GM18873 (cell line): Measurements from ENCODE around the gene RSU1.

ENCODE experiments used
- ATAC-seq: cut with Tn5 transposase; IDR thresholded peaks from one replicate; pipeline ENCODE4 v1.9.1; 2021; ENCODE audit warnings: mild to moderate bottlenecking, moderate library complexity, moderate number of reproducible peaks; ENCODE audit not compliant: unreplicated experiment, low FRiP score

The RSU1 gene

DNA sequence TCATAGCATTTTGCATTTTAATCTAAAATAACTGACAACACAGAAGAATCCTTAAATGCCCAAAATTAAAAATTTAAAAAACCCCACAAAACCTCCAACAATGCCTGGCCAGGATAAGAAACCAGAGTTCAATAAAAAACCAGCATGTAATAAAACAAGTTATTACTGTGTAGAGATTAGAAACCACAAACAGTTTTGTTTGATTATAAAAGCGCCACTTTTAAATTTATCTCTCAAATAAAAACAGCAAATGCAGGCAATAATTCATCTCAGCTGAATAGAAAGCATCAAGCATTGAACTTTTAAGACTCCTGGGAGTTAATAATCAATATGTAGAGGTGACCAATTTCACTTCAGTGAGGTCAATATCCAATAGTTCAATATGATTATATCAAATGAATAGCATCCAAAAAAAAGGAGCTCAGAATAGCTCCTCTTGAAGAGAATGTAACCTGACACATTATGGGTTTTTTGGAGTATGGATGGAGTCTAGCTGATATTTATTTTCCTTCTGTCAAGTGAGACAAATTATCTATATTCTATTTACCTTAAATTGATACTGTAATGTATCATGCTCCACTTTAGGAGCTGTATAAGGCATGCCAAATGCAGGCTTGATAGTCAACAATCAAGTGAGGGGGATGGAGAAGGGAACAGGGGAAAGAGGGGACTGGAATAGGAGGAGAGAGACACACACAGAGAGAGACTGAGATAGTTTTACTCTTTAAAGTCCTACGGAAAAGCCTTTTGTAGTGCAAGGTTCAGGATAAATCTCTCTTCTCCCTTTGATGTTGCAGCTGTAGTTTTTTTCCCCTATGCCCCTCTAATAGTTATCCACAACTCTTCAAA, 130.9 kb downstream of the RSU1 start:
- ATAC-seq = no peak

DNA sequence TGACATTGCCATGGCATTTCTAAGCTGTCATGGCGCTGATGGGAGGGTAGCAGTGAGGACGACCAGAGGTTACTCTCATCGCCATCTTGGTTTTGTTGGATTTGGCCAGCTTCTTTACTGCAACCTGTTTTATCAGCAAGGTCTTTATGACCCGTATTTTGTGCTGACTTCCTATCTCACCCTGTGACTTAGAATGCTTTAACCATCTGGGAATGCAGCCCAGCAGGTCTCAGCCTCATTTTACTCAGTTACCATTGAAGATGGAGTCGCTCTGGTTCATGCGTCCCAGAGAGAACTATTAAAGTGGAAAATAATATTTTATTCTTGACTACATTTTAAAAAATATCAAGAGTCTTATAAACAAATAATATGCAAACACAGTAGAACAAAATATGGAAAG, 131.7 kb downstream of the RSU1 start:
- no peak for ATAC-seq

DNA sequence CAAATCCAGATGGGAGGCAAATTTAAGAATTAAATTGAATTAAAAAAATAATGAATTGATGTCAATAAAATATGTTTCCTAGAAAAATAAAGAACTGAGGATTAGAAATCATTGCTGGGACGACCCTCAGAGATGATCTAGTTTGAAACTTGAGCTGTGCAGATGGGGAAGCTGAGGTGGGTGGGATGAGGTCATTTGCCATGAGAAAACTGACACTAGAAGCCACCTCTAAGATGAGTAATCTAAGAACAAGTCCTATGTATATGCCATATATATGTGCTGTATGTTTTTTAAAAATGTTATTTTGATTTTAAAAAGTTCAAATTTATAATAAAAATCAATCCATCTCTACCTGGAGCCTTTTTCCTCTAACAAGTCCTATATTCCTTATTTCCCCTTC, 135.7 kb downstream of the RSU1 start:
- no peak for ATAC-seq

DNA sequence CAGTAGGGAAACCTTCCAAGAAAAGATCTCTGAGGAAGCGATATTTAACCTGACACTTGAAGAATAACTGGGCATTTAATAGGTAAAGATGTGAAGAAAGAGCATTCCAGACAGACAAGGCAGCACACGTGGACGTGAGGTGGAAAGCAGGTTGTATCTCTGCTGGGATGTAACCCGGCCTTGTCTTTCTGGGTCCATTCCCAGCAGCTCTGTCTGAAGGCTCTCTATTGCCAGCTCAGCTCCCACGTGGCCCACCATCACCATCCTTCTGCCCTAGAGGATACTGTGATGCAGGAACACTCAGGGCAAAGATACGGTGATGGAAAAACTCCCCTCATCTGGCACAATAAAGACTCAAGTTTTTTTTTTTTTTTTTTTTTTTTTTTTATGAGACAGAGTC, 137.7 kb downstream of the RSU1 start:
- no peak for ATAC-seq

DNA sequence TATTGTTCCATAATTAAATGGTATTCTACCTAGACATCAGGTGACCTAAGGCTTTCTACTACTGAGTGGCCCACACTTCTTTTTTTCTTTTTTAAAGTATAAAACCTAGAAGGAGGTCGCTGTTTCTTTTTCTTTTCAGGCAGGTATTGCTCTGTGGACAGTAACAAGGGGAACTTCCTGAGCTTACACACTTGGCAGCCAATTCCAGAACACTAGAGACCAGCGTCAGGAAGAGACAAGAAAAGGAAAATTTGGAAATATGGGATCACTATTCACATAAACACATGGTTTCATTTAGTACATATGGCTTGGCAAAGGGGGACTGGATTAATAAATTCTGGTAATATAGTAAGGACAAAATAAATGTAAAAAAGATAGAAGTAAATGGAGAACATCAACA, 141.9 kb downstream of the RSU1 start:
- ATAC-seq = no peak

DNA sequence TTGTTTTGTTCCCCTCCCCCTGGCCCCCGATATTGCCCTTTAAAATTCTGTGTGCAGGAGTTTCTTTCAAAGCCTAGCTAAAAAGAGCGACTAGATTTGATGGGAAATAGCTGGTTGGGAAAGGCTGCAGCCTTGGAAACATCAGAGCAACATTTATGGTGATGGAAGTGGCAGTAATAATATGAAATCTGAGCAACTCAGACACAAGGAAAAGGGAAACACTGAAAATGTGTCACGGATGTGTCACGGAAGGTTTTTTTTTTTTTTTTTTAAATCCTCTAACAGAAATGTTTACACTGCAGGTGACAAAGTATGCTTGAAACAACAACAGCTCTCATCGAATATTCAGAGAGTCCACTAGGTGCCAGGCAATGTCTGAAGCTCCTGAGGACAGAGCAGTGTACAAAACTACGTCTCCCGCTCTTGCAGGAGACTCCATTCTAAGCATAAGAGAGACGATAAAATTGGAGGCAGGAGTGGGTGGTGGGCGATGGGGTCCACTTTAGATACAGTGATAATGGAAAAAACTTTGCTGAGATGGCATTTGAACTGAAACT, 143.0 kb downstream of the RSU1 start:
- ATAC-seq = no peak

DNA sequence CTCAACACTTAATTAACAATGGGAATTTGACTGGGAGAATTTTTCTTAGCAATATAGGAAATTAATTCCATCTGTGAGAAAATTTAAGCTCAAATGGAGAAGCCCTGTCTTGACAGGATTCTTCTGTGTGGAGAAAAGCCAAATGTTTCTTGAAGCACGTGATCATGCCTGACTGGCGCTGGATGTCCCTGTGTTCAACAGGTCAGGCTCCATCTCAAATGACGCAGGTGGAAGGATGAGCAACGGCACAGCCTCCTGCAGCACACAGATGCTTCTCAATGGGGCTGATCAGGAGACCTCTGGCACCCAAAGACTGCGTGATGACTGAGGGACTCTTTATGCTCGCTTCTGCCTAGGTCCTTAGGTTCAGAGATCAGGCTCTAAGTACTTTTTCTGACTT, 143.8 kb downstream of the RSU1 start:
- no peak for ATAC-seq

DNA sequence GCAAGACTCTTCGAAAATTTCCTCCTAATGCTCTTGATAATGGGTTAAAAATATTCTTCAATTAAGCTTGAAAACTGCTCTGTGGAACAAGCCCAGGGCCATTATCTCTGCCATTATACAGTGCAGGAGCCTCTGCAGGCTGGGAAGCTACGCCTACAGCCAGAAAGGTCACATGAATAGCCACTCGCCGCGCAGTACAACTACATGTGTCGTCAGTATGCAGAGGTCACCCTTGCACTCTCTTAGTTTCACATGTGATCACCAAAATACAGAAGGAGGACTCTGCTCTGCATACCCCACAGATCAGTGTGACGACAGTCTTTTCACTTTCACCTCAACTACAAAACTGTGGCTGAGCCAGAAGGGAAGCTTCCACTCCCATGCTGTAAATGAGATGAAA, 153.8 kb downstream of the RSU1 start:
- no peak for ATAC-seq

DNA sequence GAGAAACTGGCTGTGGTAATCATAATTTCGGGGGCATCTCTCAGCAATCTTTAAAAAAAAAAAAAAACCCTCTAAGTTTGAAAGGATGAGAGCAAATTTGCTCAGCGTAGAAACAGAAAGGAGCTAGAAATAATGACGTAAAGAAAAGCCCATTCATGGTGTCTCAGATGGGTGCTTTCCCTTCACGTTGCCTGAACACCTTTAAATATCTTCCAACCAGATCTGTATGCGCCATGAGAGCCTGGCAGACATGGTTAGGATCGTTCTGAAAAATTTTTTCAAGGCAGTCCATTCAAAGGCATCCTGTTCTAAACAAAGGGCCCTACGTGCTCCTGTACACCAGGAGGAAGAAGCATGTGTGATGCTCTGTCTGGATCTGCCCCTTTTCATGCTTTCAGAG, 154.3 kb downstream of the RSU1 start:
- ATAC-seq = no peak

DNA sequence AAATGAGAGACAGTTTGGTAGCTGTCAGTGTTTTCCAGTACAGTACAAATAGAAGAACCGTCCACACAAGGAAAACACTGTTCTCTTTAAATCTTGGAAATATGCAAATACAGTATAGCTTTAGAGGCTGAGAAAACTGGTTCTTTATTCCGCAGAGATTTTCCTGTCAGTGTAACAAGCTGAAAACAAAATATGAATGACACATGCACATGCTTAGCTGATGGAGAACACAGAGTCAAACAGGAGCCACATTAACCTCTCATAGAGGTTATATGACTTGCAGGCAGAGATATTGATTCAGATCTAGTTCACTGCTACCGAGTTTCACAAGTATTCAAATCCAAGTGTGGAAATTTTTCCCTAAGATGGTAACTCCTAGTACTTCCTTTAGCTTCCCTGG, 160.3 kb downstream of the RSU1 start:
- ATAC-seq = no peak

DNA sequence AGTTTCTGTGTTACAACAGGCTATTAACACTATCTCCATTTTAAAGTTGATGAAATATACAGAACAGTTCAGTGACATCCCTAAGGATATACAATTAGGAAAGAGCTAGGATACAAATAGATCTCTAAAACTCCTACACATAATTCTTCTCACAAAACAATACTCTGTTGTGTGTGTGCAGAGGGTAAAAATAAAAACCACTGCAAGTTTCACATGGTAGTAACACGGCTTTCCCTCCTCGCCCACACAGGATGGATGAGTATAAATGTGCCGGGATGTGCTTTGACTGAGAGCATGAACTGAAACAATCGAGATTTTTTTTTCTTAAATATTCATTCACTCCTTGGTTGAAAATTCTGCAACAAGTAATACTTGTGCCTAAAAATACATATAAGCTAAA, 164.0 kb downstream of the RSU1 start:
- ATAC-seq = no peak

DNA sequence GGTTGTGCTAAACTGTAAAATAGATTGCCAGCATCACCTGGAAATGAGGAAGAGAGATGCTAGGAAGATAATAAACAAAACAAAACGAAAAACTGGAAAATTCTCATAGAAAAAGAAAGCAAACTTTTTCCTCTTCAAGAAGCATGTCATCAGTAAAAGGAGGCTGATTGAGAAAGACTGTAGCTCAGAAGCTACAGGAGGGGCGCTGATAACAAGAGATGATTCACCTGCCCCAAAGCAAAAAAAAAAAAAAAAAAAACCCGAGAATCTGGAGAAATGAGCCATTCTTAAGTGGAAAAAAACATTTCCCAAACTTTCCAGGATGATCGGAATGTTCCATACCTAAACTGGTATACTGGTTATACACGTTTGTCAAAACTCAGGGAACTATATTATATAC, 165.1 kb downstream of the RSU1 start:
- no peak for ATAC-seq

DNA sequence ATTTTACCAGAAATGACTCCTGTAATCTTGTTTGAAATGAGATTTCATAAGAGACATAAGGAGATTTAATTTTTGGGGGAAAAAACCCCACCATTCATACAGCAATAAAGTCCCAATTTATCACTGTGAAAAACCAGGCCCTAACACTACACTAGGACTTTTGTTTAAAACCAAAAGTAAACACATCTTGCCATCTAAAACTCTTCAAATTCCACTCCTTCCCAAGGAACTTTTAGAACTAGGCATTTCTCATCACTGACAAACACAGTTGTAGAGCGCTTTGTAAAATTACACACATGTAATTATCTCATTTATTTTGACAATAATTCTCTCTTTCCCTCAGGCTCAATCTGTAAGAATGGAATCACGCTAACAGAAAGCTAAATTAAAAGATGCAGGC, 167.5 kb downstream of the RSU1 start:
- no peak for ATAC-seq

DNA sequence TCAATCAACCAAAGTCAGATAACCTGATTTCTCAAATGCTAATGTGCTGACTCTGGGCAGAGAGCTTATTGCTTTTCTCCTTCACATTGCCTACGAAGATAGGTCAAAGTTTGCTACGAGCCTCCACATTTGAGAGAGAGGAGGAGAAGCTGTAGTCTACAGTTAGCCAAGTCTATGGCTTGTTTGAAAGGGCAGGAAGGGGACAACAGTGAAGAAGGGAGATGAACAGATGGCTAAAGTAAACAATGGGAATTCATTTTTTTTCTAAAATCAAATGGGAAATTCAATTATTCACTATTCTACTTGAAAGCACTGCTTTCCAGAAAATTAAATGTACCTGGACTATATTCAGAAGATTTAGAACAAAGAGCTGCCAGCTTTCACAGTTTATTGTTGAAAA, 168.9 kb downstream of the RSU1 start:
- no peak for ATAC-seq

DNA sequence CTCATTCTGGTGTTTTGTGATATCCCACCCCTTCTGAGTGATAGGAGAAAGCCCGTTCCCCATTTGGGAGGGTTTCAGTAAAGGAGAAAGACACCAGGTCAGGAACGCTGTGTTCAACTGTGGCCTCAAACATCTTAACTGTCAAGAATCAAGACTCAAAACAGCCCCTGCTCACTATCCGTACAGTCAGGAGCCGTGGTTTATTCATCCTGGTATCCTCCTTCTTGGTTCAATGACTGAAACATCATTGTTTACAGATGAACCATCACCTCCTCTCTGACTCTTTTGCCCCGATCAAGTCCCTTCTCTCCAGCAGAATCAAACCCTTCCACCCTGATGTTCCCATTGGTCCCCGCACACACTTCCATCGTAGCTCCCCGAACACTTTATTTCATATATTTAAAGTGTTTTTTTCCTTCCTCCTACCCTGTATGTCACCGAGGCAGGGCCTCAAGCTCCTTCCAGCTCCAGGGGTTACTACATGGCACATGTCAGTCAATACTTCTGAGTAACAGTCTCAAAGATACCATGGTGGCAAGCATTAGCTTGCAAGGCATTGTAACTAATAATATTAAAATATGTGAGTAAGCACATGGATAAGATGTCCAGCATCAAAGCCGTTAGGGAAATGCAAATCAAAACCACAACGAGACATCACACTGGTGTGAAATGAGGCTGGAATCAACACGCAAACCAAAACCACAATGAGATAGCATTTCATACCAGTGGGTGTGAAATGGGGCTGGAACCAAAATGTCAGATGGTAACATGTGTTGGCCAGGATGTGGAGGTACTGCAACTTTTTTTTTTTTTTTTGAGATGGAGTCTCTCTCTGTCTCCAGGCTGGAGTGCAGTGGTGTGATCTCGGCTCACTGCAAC, 170.8 kb downstream of the RSU1 start:
- no peak for ATAC-seq

DNA sequence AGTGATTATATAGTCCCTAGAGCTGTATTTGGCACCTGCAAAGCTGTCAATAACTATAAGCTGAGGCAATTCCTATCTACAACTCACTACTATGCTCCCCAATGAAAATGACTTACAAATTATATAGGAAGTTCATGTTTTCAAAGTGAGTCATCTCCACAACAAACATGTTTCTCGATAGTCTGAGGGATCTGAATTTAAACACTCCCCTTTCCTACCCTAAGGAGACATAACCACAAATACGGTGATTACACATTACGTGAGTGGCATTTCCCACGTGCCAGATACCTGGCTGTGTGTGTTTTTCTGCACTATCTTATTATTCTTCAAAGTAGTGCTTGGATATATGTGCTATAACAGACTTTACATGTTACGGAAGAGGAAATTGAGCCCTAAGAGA, 173.1 kb downstream of the RSU1 start:
- ATAC-seq = no peak

DNA sequence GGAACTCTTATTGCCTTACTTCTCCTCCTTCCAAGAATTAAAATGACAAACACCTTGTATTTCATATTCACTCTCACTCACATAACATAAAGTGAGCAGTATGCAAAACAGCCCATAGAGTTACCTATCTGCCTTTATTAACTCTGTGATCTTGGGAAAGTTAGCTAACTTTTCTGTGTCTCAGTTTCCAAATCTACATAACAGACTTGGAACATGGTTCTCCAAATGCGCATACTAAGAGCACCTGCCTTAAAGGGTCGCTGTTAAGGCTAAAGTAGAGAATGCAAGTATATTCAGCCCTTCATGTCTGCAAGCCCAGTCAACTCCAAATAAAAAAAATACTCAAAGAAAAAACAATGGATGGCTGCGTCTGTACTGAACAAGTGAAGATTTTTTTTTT, 173.7 kb downstream of the RSU1 start:
- ATAC-seq = no peak

DNA sequence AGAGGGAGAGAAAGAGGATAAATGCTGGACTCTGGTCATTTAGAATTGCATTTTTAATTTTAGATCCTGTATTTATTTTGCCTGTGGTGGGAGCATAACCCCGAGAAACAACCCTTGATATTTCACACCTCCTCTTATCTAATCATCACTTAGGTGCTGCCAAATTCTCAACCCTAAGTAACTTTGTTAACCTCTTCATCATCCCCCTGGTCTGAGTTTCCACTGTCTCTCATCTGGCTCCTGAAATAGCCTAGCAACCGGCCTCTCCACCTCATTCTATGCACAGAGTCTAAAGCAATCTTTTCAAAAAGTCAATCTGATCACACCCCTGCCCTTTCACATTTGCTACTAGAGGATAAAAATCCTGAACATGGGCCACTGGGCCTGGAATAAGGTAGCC, 177.1 kb downstream of the RSU1 start:
- ATAC-seq = no peak

DNA sequence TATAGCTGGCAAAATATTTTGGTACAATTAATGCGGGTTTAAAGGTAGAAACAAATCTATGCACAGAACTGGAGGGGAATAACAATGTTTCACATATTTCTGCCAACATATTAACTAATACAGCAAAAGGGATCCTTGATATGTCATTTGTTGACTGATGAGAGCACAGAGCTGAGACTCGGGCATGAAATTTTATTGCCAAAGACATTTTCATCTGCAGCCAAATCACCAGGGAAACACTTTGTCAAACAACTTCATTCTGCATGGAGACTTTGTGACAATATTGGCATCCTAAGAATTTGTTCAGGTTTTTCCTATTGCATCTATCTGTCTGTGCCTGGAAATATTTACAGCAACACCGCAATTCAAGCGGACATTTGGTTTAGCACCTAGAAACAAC, 177.8 kb downstream of the RSU1 start:
- no peak for ATAC-seq

DNA sequence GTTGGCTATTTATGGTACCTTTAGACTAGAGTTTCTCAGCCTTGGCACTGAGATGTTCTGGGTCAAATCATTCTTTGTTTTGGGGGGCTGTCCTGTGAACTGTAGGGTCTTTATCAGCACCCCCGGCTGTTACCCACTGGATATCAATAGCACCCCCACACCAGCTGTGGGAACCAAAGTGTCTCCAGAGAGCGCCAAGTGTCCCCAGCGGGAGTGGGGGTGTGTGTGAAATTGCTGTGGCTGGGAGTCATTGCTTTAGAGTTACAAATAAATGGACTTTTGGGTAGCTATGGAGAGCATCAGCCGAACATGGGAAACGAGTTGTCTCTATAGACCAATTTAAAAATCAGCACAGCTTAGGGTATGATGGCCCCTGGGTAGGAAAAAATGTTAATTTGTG, 184.2 kb downstream of the RSU1 start:
- no peak for ATAC-seq

DNA sequence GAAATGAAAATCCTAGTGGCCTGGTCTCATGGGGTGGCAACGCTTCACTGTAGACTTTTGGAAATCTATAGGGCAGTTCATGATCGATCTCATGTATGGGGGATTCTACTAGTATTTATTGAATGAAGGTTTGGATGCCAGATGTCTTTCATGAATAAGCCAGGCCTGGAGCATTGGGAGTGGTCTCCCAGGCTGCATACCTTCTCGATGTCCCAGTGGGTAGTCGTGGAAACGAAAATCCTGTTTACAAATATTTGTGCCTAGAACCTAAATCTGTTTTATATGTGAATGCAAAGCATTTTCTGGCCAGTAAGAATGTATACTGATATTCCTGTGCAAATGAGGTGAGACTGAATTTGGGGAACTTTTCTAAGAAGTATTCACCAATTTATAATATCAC, 190.5 kb downstream of the RSU1 start:
- no peak for ATAC-seq

DNA sequence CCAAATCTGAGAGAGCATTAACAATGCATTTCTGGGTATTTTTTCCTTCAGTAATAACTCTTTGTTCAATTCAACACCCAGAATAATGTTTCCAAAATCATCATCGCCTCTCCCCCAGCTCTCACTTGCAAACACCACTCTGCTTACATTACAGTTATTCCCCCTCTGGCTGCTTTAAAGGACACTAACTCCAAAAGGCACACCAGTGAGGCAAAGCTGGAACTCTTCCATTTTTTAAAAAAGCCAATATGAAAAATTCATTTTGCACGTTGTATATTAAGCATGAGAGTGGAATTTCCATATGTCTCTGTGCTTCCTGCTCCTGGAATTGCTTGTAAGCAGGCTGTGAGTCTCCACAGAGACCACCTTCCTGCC, 204.3 kb downstream of the RSU1 start:
- no peak for ATAC-seq
